OCI-LY3 (cell line): Measurements from ENCODE around the gene PCDHGB4.
"Not testable (repeated sequence)": the region's sequence is repeated elsewhere in the genome, so short reads cannot be mapped to it uniquely, and the experiment has no call there.

ENCODE experiments used
- H2AFZ ChIP-seq: fragments of 200-600, 300-600 bp; shearing (Covaris generic); 2 replicates; pipeline ENCODE4 v1.6.0; 2014; ENCODE audit warnings: antibody characterized with exemption, low read depth, low read length
- H3K27ac ChIP-seq: fragments of 200-600, 300-600 bp; sonication (generic); 2 replicates; pipeline ENCODE4 v1.5.1; 2014; ENCODE audit warnings: mild to moderate bottlenecking, low read length, moderate library complexity, mixed read lengths
- H3K27me3 ChIP-seq: fragments of 200-600, 300-600 bp; sonication (generic); 2 replicates; pipeline ENCODE4 v1.6.1; 2014; ENCODE audit warnings: low read depth, low read length, mixed read lengths
- H3K36me3 ChIP-seq: fragments of 200-600, 300-600 bp; sonication (generic); replicated peaks from 2 replicates; pipeline ENCODE3; 2014; ENCODE audit warnings: low read depth, low read length, mixed read lengths
- H3K4me1 ChIP-seq: fragments of 300-600, 200-600 bp; sonication (generic); 2 replicates; pipeline ENCODE4 v1.6.1; 2014; ENCODE audit warnings: low read length, mixed read lengths
- H3K4me2 ChIP-seq: fragments of 200-600, 300-600 bp; sonication (generic); 2 replicates; pipeline ENCODE4 v1.6.1; 2014; ENCODE audit warnings: low read length, mixed read lengths
- H3K4me3 ChIP-seq: fragments of 300-600, 200-600 bp; sonication (generic); 2 replicates; pipeline ENCODE4 v1.5.1; 2014; ENCODE audit warnings: antibody characterized with exemption, mild to moderate bottlenecking, low read length, moderate library complexity
- H3K79me2 ChIP-seq: fragments of 300-600, 200-600 bp; shearing (Covaris generic); 2 replicates; pipeline ENCODE4 v1.6.1; 2014; ENCODE audit warnings: mild to moderate bottlenecking, low read length, mixed read lengths
- H3K9ac ChIP-seq: fragments of 300-600, 200-600 bp; shearing (Covaris generic); 2 replicates; pipeline ENCODE4 v1.6.0; 2014; ENCODE audit warnings: mild to moderate bottlenecking, low read length, moderate library complexity
- H3K9me3 ChIP-seq: fragments of 200-600, 300-600 bp; shearing (Covaris generic); 2 replicates; pipeline ENCODE4 v1.6.1; 2014; ENCODE audit warnings: low read length, mixed read lengths; ENCODE audit not compliant: insufficient read depth
- H4K20me1 ChIP-seq: fragments of 200-600, 300-600 bp; sonication (generic); 2 replicates; pipeline ENCODE4 v1.6.1; 2016; ENCODE audit warnings: low read length, mixed read lengths; ENCODE audit not compliant: insufficient read depth
- CTCF ChIP-seq: fragments of 200-600, 300-600 bp; sonication (generic); IDR thresholded peaks from 2 replicates; pipeline ENCODE4 v1.5.1; 2014; ENCODE audit warnings: antibody characterized with exemption, low read length, low read depth
- EZH2phosphoT487 ChIP-seq: fragments of 200-600 bp; shearing (Covaris generic); IDR thresholded peaks from 2 replicates; pipeline ENCODE4 v1.6.1; 2018; ENCODE audit warnings: antibody characterized with exemption, mixed run types, low read depth

The PCDHGB4 gene

GRCh38 chr5:141413540-141414069 lies 26.1 kb downstream of the PCDHGB4 start:
- H3K4me1 ChIP-seq: no peaks in the 10 kb centered on the region
- peak overlapping the region; percentile 59 for H3K9ac ChIP-seq
- H3K27ac ChIP-seq: no peak overlapping the region
- peak overlapping the region; percentile 97 for H2AFZ ChIP-seq
- no peaks in the 10 kb centered on the region for H3K36me3 ChIP-seq
- no peak for TF ChIP-seq CTCF
- TF ChIP-seq EZH2phosphoT487: no peak
- H3K4me2 ChIP-seq: peak overlapping the region; percentile 83
- no peaks in the 10 kb centered on the region for H4K20me1 ChIP-seq
- H3K79me2 ChIP-seq: no peaks in the 10 kb centered on the region
- H3K27me3 ChIP-seq: no peaks in the 10 kb centered on the region
- H3K9me3 ChIP-seq: no peaks in the 10 kb centered on the region
- H3K4me3 ChIP-seq: peak overlapping the region; percentile 89

- H3K4me2 ChIP-seq, H2AFZ ChIP-seq, H3K27me3 ChIP-seq, H3K4me3 ChIP-seq, H3K79me2 ChIP-seq, H3K4me1 ChIP-seq, H3K9me3 ChIP-seq, H3K27ac ChIP-seq, H3K36me3 ChIP-seq, H3K9ac ChIP-seq, H4K20me1 ChIP-seq: not testable (repeated sequence)
Measured at GRCh38 chr5:141414548-141415274, 27.2 kb downstream of the PCDHGB4 start.

GRCh38 chr5:141415275-141415618 lies 27.7 kb downstream of the PCDHGB4 start:
- not testable (repeated sequence) for H2AFZ ChIP-seq, H3K36me3 ChIP-seq, H3K9me3 ChIP-seq, H3K4me1 ChIP-seq, H3K4me2 ChIP-seq, H3K4me3 ChIP-seq, H4K20me1 ChIP-seq, H3K9ac ChIP-seq, H3K27ac ChIP-seq, H3K79me2 ChIP-seq, H3K27me3 ChIP-seq

GRCh38 chr5:141417494-141418172 lies 30.1 kb downstream of the PCDHGB4 start, which contains the start of gene PCDHGB7:
Gene PCDHGB7 (plus strand): TSS chr5:141417677. CDS start chr5:141417860, 183 bp downstream.
- peak; percentile 36 for TF ChIP-seq CTCF
- H3K79me2 ChIP-seq, H3K4me1 ChIP-seq, H3K9ac ChIP-seq, H2AFZ ChIP-seq, H3K4me3 ChIP-seq, H3K36me3 ChIP-seq, H3K27me3 ChIP-seq, H3K27ac ChIP-seq, H3K4me2 ChIP-seq, H4K20me1 ChIP-seq, H3K9me3 ChIP-seq: not testable (repeated sequence)
